Ovary (tissue), 3 donors: ENCODE measurements around the gene KRT37.
"Not testable (repeated sequence)": the region's sequence is repeated elsewhere in the genome, so short reads cannot be mapped to it uniquely, and the experiment has no call there.

ENCODE experiments used
- EP300 ChIP-seq: sonication (generic); formaldehyde crosslinking; IDR thresholded peaks from one replicate; pipeline ENCODE4 v1.6.1; 2017; ENCODE audit warnings: antibody characterized with exemption
- POLR2A ChIP-seq: fragments of 450-650 bp; IDR thresholded peaks from one replicate; pipeline ENCODE4 v1.6.1; 2017; ENCODE audit warnings: antibody characterized with exemption, mild to moderate bottlenecking, moderate library complexity
- TF ChIP-seq, protein P1 (sequence below), 3 donors: fragments of 450-650 bp in 2 of 3; fragments of 200-600 bp in 1 of 3; IDR thresholded peaks; one replicate each; pipeline versions ENCODE4 v1.5.1 to v1.8.0; 2016 to 2022; ENCODE audit warnings: antibody characterized with exemption in 3 of 3, mild to moderate bottlenecking in 1 of 3
- donor health status: DM: no; HTN: no; CAD: no.

DNA sequence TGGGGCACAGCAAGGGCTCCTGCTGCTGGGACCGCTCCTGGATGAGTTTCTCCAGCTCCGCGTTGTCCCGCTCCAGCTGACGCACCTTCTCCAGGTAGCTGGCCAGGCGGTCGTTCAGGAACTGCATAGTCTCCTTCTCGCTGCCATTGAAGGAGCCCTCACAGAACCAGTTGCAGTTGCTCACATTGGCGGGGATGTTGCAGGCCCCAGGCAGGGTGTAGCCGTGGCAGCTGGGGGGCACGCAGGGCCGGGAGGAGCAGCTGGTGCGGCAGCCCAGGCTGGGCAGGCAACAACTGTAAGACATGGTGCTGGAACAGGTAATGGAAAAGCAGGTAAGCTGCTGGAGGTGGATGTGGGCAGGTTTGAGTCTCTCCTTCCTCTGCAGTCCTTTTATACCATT lies 42.4 kb downstream of the KRT37 start, which contains the start of gene KRT34:
- TF ChIP-seq, protein P1, sequence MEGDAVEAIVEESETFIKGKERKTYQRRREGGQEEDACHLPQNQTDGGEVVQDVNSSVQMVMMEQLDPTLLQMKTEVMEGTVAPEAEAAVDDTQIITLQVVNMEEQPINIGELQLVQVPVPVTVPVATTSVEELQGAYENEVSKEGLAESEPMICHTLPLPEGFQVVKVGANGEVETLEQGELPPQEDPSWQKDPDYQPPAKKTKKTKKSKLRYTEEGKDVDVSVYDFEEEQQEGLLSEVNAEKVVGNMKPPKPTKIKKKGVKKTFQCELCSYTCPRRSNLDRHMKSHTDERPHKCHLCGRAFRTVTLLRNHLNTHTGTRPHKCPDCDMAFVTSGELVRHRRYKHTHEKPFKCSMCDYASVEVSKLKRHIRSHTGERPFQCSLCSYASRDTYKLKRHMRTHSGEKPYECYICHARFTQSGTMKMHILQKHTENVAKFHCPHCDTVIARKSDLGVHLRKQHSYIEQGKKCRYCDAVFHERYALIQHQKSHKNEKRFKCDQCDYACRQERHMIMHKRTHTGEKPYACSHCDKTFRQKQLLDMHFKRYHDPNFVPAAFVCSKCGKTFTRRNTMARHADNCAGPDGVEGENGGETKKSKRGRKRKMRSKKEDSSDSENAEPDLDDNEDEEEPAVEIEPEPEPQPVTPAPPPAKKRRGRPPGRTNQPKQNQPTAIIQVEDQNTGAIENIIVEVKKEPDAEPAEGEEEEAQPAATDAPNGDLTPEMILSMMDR (IDR thresholded peaks at IDR 0.05): not testable (repeated sequence)
- TF ChIP-seq POLR2A, EP300: not testable (repeated sequence)
